NCI-H1105 (cell line): ENCODE data around the gene CDH23.

ENCODE experiments used
- DNase-seq: peaks from one replicate; lab custom pipeline; 2025; lab: John Stamatoyannopoulos, UW

CDH23 gene

GRCh38 chr10:71660313-71660712, 263.6 kb downstream of the CDH23 start:
- DNase-seq = no peak

DNA sequence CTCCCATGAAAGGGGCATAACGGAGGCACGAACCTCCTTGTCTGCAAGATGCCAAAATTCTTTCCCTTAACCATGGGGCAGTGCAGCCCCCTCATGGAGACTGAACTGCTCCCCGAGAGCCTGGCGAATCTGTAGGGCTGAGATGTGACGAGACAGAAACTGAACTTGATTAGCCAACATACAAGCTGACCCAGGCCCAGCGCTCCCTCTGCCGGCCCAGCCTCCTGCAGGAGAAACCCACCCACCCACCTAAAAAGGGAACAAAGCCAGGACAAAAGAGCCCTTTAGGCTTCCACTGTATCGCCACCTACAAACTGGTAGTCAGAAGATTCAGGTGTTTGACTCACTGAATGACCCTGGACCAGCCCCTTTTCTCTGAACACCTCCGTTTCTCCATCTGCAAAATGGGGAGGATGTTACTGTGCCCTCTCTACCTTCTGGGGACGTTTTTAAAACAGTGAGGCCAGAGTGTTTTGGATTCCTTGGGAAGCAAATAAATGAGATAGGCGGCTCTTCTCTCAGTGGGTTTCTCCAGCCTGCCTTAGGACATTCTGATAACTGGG, 264.4 kb downstream of the CDH23 start:
- no peak for DNase-seq

GRCh38 chr10:71661779-71662336, 265.1 kb downstream of the CDH23 start:
- no peak for DNase-seq

DNA sequence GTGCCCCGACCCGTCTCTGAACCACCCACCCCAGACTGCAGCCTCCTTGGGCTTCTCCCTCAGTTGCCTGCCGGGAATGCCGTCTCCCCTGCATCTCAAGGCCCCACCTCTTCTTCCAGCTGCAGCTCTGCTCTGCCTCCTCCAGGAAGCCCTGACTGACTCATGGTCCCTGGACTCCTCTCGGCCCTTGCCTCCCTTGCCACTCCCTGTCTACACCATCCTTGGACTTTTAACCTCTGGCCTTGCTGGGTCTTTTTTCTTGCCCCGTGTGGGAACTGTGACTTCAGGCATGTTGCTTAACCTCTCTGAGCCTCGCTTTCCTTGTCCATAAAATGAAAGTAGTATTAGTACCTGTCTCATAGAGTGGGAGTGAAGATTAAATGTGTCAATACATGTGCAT, 266.6 kb downstream of the CDH23 start:
- DNase-seq = no peak

DNA sequence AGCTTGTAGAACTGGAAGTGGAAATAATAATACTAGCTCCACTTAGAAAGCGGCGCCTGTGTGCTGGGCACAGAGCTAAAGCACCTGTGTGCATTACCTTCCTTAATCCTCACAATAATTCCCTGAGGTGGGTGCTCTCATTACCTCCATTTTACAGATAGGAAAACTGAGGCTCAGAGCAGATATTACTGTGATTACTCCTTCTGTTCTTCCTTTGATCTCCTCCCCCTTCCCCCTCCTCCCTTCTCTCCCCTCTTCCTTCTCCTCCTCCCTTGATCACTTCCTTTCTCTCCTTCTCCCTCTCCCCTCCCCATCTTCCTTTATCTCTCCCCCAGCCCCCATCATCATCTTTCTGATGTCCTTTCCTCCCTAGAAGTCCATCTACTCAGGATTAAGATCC, 267.9 kb downstream of the CDH23 start:
- DNase-seq = no peak

DNA sequence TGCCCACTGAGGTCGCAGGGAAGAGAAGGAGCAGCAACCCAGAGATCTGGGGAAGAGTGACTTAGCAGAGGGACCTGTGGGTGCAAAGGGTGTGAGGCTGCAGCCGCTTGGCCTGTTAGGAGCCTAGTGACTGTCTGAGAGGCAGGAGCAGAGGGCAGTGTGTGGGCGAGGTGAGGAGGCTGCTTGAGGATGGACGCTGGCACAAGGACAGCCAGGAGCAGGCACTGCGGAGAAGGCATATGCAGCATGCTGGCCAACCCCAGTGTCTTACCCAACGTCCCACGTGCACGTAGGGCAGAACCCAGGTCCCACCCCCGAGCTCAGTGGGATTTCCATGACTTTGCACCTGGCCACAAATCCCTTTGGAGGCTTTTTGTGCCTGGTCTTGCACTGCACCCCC, 268.7 kb downstream of the CDH23 start:
- DNase-seq = no peak

GRCh38 chr10:71666639-71667386, 270.1 kb downstream of the CDH23 start:
- DNase-seq = no peak

GRCh38 chr10:71667387-71667752, 270.6 kb downstream of the CDH23 start:
- no peak for DNase-seq

- DNase-seq = no peak
Measured at GRCh38 chr10:71671994-71672946, 275.6 kb downstream of the CDH23 start.

GRCh38 chr10:71675295-71675970, 278.7 kb downstream of the CDH23 start:
- DNase-seq = no peak

DNA sequence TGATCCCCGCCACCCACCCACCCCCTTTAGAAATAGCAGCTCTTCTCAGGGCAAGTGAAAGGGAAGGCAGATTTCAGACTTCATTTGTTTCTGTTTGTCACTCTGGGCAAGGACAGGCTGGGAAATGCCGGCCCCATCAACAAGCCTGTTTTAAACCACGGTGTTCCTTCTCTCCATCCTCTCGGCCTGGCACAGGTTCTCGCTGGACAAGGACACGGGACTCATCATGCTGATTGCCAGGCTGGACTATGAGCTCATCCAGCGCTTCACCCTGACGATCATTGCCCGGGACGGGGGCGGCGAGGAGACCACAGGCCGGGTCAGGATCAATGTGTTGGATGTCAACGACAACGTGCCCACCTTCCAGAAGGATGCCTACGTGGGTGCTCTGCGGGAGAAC, 280.5 kb downstream of the CDH23 start:
- DNase-seq = no peak

- no peak for DNase-seq
Measured at GRCh38 chr10:71678057-71678805, 281.5 kb downstream of the CDH23 start.

GRCh38 chr10:71679425-71679824, 282.7 kb downstream of the CDH23 start:
- no peak for DNase-seq

DNA sequence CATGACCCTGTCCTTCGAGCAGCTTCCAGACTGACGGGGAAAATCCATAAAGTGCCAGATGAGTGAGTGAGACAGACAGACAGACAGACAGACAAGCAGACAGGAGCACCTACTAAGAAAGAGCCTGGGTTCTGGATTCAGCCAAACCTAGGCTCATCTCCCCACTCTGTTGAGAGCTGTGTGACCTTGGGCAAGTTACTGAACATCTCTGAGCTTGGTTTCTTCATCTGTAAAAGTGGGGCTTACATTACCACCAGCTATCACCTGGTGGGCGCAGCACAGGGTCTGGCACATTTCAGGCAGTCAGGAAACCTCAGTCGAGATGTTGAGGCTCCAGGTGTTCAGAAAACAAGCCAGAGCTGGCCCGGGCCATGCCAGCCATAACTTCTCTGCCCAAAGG, 285.3 kb downstream of the CDH23 start:
- no peak for DNase-seq

- no peak for DNase-seq
Measured at GRCh38 chr10:71683301-71683700, 286.6 kb downstream of the CDH23 start.

GRCh38 chr10:71684356-71685173, 287.8 kb downstream of the CDH23 start:
- no peak for DNase-seq

GRCh38 chr10:71685554-71686232, 289.0 kb downstream of the CDH23 start:
- DNase-seq = no peak

DNA sequence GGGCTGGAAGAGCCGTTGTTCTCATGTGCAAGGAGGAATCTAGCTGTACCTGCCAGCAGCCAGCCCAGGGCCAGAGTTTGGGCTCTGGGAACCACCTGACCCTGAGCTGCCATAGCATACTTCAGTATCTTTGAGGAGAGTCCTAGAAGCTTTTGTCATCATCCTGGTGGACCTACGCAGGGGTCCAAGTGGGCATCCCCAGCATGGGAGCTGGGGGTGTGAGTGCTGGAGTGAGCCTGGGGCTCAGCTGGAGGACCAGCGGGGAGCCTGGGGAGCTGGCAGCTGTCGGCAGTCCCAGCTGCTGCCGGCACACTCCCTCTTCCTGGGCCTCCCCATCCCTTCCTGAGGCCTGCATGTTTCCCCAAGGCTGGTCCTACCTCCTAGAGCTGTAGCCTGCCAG, 290.4 kb downstream of the CDH23 start:
- no peak for DNase-seq

- no peak for DNase-seq
Measured at GRCh38 chr10:71687480-71687879, 290.8 kb downstream of the CDH23 start.

DNA sequence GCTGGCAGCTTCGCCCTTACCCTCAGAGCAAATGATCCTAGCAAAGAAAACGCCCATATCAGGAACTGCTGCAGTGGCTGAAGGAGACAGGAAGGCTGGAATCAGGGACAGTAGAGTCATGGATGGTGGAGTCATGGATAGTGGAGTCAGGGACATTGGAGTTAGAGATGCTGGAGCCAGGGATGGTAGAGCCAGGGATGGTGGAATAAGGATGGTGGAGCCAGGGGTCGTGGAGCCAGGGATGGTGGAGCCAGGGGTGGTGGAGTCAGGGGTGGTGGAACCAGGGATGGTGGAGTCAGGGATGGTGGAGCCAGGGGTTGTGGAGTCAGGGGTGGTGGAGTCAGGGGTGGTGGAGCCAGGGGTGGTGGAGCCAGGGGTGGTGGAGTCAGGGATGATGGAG, 291.5 kb downstream of the CDH23 start:
- no peak for DNase-seq
